CD1c-positive myeloid dendritic cell (primary cell): ENCODE data around the gene VWA1.
"Not testable (repeated sequence)": the region's sequence is repeated elsewhere in the genome, so short reads cannot be mapped to it uniquely, and the experiment has no call there.

ENCODE experiments used
- DNase-seq: peaks from one replicate; pipeline ENCODE4 v3.0.0-alpha.2; 2016; ENCODE audit errors: extremely low spot score

Gene VWA1

DNA sequence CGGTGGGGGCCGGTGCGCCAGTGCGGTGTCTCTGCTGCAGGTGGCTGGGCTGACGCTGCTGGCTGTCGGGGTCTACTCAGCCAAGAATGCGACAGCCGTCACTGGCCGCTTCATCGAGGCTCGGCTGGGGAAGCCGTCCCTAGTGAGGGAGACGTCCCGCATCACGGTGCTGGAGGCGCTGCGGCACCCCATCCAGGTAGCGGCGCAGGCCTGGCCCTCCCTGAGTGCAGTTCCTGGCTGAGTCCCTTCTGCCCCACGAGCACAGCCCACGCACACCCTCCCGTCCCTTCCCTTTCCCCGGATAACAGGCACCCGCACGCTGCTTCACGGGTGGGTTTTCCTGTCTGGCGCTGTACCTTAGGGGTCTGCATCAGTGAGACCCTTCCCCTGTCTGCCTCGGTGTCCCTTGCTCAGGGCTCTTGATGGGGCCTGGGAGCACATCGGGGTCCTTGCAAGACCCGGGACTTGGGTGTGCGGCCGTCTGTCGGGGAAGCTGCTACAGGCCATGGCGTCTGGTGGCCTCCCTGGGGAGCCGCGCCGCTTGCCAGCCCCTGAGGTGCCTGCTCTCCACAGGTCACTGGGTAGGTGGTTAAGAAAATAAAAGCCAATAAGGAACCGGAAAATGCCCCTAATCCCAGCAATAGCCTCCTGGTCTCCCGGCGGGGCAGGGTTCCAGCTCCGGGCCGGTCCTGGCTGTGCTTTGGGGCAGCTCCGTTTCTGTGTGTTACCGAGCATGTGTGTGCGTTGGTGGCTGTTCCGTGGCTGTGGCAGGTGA, 49.7 kb downstream of the VWA1 start:
- DNase-seq = not testable (repeated sequence)

DNA sequence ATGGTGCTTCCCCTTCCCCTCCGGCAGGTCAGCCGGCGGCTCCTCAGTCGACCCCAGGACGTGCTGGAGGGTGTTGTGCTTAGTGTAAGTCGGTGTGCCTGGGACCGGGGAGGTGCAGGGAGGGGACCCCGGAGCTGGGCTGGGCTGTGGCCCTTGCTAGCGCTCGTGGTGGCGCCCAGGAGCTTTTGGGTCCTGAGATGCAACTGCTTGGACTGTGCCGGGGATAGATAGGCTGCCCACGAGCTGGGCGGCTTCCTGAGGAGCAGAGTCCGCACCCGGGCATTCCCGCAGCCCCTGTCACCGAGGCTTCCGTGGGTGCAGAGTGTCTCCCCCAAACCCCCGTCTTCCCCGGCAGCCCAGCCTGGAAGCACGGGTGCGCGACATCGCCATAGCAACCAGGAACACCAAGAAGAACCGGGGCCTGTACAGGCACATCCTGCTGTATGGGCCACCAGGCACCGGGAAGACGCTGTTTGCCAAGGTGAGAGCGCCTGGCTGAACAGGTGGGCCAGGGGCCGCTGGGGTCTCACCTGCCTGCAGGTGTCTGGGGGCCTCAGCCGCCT, 50.3 kb downstream of the VWA1 start:
- not testable (repeated sequence) for DNase-seq

DNA sequence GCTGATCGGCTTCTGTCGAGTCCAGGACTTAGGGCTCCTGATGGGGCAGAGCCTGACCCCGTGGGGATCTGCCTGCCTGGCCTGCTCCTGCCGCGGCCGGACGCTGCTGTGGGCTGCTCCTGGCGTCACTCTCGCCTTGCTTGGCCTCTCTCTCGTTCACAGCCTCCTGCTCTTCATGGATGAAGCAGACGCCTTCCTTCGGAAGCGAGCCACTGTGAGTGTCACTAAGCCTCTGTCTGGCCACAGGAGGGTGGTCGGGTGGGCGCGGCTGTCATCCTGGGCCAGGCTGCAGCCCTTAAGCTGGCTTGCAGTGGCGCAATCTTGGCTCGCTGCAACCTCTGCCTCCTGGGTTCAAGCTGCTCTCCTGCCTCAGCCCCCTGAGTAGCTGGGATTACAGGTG, 52.2 kb downstream of the VWA1 start:
- no peak for DNase-seq

DNA sequence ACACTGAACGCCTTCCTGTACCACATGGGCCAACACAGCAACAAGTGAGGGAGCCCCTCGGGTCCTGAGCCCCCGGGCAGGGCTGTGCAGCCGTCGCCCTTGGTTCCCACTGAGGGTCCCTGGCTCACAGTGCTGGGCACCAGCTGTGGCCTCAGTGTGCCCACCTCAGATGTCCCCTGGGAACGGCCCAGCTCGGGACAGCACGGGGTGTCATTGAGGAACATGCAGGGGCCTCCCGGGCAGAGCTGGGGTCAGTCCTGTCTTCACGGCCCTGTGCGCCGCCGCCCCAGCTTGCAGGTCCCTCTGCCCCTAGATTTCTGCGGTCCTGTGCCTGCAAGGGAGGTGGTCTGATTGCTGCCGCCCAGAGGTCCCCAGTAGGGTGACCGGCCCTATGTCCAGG, 53.7 kb downstream of the VWA1 start:
- no peak for DNase-seq

DNA sequence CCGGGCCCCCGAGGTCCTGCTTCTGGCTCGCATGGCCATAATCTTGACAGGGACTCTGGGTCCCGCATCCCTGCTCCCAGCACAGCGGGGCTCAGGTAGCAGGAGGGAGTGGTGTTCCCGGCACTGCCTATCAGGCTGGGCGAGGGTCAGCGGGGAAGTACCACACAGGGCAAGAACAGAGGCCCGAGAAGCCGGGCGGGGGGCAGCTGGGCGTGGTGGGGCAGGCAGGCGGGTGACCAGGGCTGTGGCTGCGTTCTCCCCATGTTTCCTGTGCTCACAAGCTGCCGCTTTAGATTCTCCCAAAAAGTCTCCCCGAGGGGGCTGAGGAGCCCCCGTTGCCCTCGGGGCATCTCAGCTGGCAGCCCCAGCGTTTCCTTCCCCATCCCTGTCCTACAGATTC, 54.4 kb downstream of the VWA1 start:
- DNase-seq = no peak

DNA sequence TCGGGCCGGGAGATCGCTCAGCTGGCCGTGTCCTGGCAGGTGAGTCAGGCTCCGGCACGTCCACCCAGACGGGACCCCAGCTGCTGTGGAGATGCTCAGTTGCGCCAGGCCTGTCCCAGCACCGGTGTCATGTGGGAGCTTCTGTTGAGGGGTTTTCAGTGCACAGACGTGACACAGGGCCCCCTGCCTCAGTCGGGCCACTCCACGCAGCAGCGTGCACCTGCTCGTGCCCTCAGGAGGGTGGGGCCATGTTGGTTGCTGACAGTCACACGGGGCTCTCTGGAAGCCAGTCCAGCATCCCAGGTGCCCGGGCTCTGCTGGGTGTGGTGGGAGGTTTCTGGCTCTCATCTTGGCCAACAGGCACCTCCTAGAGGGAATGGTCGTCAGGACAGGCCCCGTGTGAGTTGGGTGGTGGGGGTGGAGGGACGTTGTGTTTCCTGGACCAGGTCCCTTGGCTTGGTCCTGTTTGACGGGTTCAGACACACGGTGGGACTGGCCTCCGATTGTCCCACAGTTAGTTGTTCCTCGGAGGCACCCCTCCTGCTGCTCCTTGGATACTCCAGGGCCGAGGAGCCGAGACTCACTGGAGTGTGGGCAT, 55.2 kb downstream of the VWA1 start:
- DNase-seq = no peak

DNA sequence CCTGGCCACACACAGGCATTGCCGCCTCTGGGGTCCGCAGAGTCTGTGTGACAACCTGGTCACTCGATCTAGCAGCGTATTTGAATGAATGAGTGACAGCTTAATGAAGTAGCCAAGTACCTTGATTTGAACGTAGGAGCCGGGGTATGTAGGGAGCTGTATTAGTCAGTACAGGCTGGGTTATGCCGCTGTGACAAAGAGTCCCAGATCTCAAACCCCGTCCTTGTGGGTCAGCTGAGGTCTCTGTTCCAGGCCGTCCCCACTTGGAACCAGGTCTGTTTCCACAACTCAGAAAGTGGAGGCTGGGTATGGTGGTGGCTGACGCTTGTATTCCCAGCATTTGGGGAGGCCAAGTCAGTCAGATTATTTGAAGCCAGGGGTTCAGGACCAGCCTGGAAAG, 56.1 kb downstream of the VWA1 start:
- no peak for DNase-seq
